NCI-H146 treated with DMSO at 0.1 percent for 48 hours (cell line): ENCODE measurements around the gene DLX5.
A peak's percentile ranks its signal among the peaks of the same experiment; 100 is the strongest.
"Not testable (repeated sequence)": the region's sequence is repeated elsewhere in the genome, so short reads cannot be mapped to it uniquely, and the experiment has no call there.

Source experiments
- DNase-seq: peaks from one replicate; lab custom pipeline; 2025; ENCODE audit not compliant: unreplicated experiment; lab: John Stamatoyannopoulos, UW

Gene DLX5

GRCh38 chr7:97024209-97025129 lies at the start of gene DLX5:
Gene DLX5 (minus strand): TSS chr7:97024831. CDS start chr7:97024623, 208 bp downstream.
- peak; percentile 95 for DNase-seq

- not testable (repeated sequence) for DNase-seq
Measured at GRCh38 chr7:97072025-97072424, 47.4 kb upstream of the DLX5 start.

- peak; percentile 65 for DNase-seq
Measured at GRCh38 chr7:97064972-97065587, 40.4 kb upstream of the DLX5 start.

GRCh38 chr7:97064020-97064419 lies 39.4 kb upstream of the DLX5 start:
- DNase-seq: no peak

- no peak for DNase-seq
Measured at GRCh38 chr7:97043281-97043680, 18.6 kb upstream of the DLX5 start.

- no peak for DNase-seq
Measured at GRCh38 chr7:97039374-97040065, 14.9 kb upstream of the DLX5 start.

GRCh38 chr7:97034213-97034852 lies 9.7 kb upstream of the DLX5 start:
- not testable (repeated sequence) for DNase-seq

GRCh38 chr7:97027427-97028234 lies 3.0 kb upstream of the DLX5 start:
- DNase-seq: peak; percentile 88

GRCh38 chr7:97026715-97027426 lies 2.2 kb upstream of the DLX5 start:
- no peak for DNase-seq

- DNase-seq: peak; percentile 73
Measured at GRCh38 chr7:97025983-97026714, 1.5 kb upstream of the DLX5 start.

GRCh38 chr7:97025130-97025499 lies 484 bp upstream of the DLX5 start:
- no peak for DNase-seq

GRCh38 chr7:97022491-97023306 lies 1.9 kb downstream of the DLX5 start:
- no peak for DNase-seq

- DNase-seq: peak; percentile 46
Measured at GRCh38 chr7:97021747-97022490, 2.7 kb downstream of the DLX5 start.

GRCh38 chr7:97020996-97021746 lies 3.5 kb downstream of the DLX5 start:
- no peak for DNase-seq

- peak; percentile 66 for DNase-seq
Measured at GRCh38 chr7:97020601-97020995, 4.0 kb downstream of the DLX5 start.

- DNase-seq: peak; percentile 75
Measured at GRCh38 chr7:97019710-97020225, 4.9 kb downstream of the DLX5 start.
